GM10266 (cell line): ENCODE data around the gene KRTDAP.

ENCODE experiments used
- DNase-seq: peaks from one replicate; pipeline ENCODE4 v3.0.0; 2012; ENCODE audit errors: extremely low spot score
- CTCF ChIP-seq: IDR thresholded peaks from 2 replicates; pipeline ENCODE4 v1.5.1; 2012; ENCODE audit warnings: mild to moderate bottlenecking, low read depth; ENCODE audit not compliant: control insufficient read depth, insufficient read depth; ENCODE audit errors: missing control alignments

The KRTDAP gene

GRCh38 chr19:35495107-35496064 is 5.1 kb upstream of the KRTDAP start:
- DNase-seq = peak; percentile 82
- TF ChIP-seq CTCF = peak; percentile 93

GRCh38 chr19:35493971-35494370 is 3.7 kb upstream of the KRTDAP start:
- no peak for TF ChIP-seq CTCF
- DNase-seq = no peak

GRCh38 chr19:35491836-35492360 is 1.6 kb upstream of the KRTDAP start:
- no peak for TF ChIP-seq CTCF
- DNase-seq = no peak

GRCh38 chr19:35488677-35489076 is 1.6 kb downstream of the KRTDAP start:
- no peak for DNase-seq
- TF ChIP-seq CTCF = no peak

GRCh38 chr19:35487656-35488182 is 2.5 kb downstream of the KRTDAP start:
- TF ChIP-seq CTCF = no peak
- no peak for DNase-seq

GRCh38 chr19:35486268-35486708 is 4.0 kb downstream of the KRTDAP start:
- DNase-seq = no peak
- TF ChIP-seq CTCF = no peak

- DNase-seq = peak; percentile 81
- no peak for TF ChIP-seq CTCF
Observed at GRCh38 chr19:35484252-35485036, 5.8 kb downstream of the KRTDAP start.
